HCT116 (cell line): ENCODE measurements around the gene DOCK2. TPM values are rescaled to one million over a fixed set of nuclear protein-coding genes. Genes with fewer than 3 reads are reported as not detected.

Source experiments
- ATAC-seq: fragments of 200-7000 bp; cut with Tn5 transposase; 2 replicates; pipeline ENCODE4 v1.9.1; 2020; ENCODE audit warnings: mild to moderate bottlenecking, moderate library complexity
- BruUV-seq: library from RNA; stranded (reverse); fragments of 400-500 nt; replicated peaks from 2 replicates; lab custom pipeline; 2021; lab: Mats Ljungman, UMichigan
- CTCF ChIA-PET: fragments of 300-600 bp; sonication (Branson Sonifier 250); formaldehyde crosslinking; loops from one replicate; lab custom pipeline; 2021; ENCODE audit warnings: antibody characterized with exemption; lab: Charles Lee
- POLR2A ChIA-PET: fragments of 300-600, 350-600 bp; sonication (Branson Sonifier 250); formaldehyde crosslinking; loops from one replicate; lab custom pipeline; 2021; ENCODE audit warnings: antibody characterized with exemption; lab: Charles Lee
- RAD21 ChIA-PET, 2 experiments: fragments of 300-600 bp; sonication (Branson Sonifier 250); formaldehyde crosslinking; loops; one replicate each; lab custom pipeline; 2023; ENCODE audit warnings: low total read pairs in 2 of 2; ENCODE audit not compliant: uncharacterized antibody in 2 of 2, unreplicated experiment in 2 of 2, low non-redundant PET in 1 of 2; lab: Charles Lee
- DNase-seq: peaks from one replicate; pipeline ENCODE4 v3.0.0-alpha.2; 2010; ENCODE audit warnings: low read depth, low spot score
- H2AFZ ChIP-seq: fragments of 200-600 bp; shearing (Covaris generic), sonication (generic); 2 replicates; pipeline ENCODE4 v1.6.1; 2017; ENCODE audit warnings: low read depth, mixed run types, mixed read lengths, antibody characterized with exemption, low read length; ENCODE audit not compliant: poor library complexity, severe bottlenecking
- H3K27ac ChIP-seq: 2 replicates; pipeline ENCODE4 v1.5.1; 2012; ENCODE audit warnings: low read depth, low read length
- H3K27me3 ChIP-seq: fragments of 200-600 bp; sonication (generic); 2 replicates; pipeline ENCODE4 v1.6.1; 2016; ENCODE audit warnings: mixed run types, low read length, mixed read lengths; ENCODE audit not compliant: insufficient read depth
- H3K36me3 ChIP-seq, 2 experiments: fragments of 200-500 bp in 1 of 2; fragments of 200-600 bp in 1 of 2; sonication (Bioruptor generic) in 1 of 2; sonication (generic) in 1 of 2; 2 replicates each; pipeline versions ENCODE4 v1.5.1 to v1.6.1; 2014 to 2016; ENCODE audit warnings: low read length in 2 of 2, inconsistent platforms in 1 of 2, mixed read lengths in 1 of 2, mixed run types in 1 of 2; ENCODE audit not compliant: insufficient read depth in 2 of 2, control insufficient read depth in 1 of 2
- H3K4me1 ChIP-seq, 2 experiments: fragments of 200-600 bp in 1 of 2; sonication (generic) in 1 of 2; 2 replicates each; pipeline versions ENCODE4 v1.5.1 to v1.6.1; 2012 to 2017; ENCODE audit warnings: low read length in 2 of 2, inconsistent platforms in 1 of 2, mild to moderate bottlenecking in 1 of 2, mixed read lengths in 1 of 2, mixed run types in 1 of 2, moderate library complexity in 1 of 2; ENCODE audit not compliant: insufficient read depth in 2 of 2, control insufficient read depth in 1 of 2
- H3K4me2 ChIP-seq: fragments of 200-600 bp; sonication (generic); 2 replicates; pipeline ENCODE4 v1.6.1; 2017; ENCODE audit warnings: mixed run types, low read length, mixed read lengths
- H3K4me3 ChIP-seq, 2 experiments: fragments of 200-600 bp in 1 of 2; sonication (generic) in 1 of 2; replicated peaks in 1 of 2; 2 replicates each; pipeline ENCODE4 v1.5.1; 2011 to 2016; ENCODE audit warnings: low read length in 2 of 2, control low read depth in 1 of 2, low read depth in 1 of 2, mild to moderate bottlenecking in 1 of 2, mixed read lengths in 1 of 2, mixed run types in 1 of 2
- H3K79me2 ChIP-seq: fragments of 200-600 bp; sonication (generic); 2 replicates; pipeline ENCODE4 v1.6.1; 2017; ENCODE audit warnings: mild to moderate bottlenecking, mixed run types, low read length, moderate library complexity, mixed read lengths; ENCODE audit not compliant: insufficient read depth
- H3K9ac ChIP-seq: fragments of 200-600 bp; sonication (generic); 2 replicates; pipeline ENCODE4 v1.6.1; 2016; ENCODE audit warnings: low read length, mixed read lengths
- H3K9me2 ChIP-seq: fragments of 200-600 bp; sonication (generic), shearing (Covaris generic); 2 replicates; pipeline ENCODE4 v1.6.1; 2017; ENCODE audit warnings: mixed run types, mild to moderate bottlenecking, moderate library complexity; ENCODE audit not compliant: insufficient read depth
- H3K9me3 ChIP-seq, 2 experiments: fragments of 200-500 bp in 1 of 2; fragments of 200-600 bp in 1 of 2; sonication (Bioruptor generic) in 1 of 2; sonication (generic) in 1 of 2; 2 replicates each; pipeline ENCODE4 v1.6.1; 2014 to 2017; ENCODE audit warnings: low read length in 2 of 2, mixed read lengths in 2 of 2, inconsistent platforms in 1 of 2, low read depth in 1 of 2, mild to moderate bottlenecking in 1 of 2, mixed run types in 1 of 2, moderate library complexity in 1 of 2; ENCODE audit not compliant: control insufficient read depth in 1 of 2, insufficient read depth in 1 of 2
- H4K20me1 ChIP-seq: fragments of 200-600 bp; sonication (generic), shearing (Covaris generic); 2 replicates; pipeline ENCODE4 v1.6.1; 2017; ENCODE audit warnings: mixed run types, mild to moderate bottlenecking, moderate library complexity; ENCODE audit not compliant: insufficient read depth
- ATF3 ChIP-seq: IDR thresholded peaks from 2 replicates; pipeline ENCODE4 v1.6.1; 2012
- CBX3 ChIP-seq: IDR thresholded peaks from 2 replicates; pipeline ENCODE4 v1.6.1; 2012; ENCODE audit warnings: low read depth
- CEBPB ChIP-seq: IDR thresholded peaks from 2 replicates; pipeline ENCODE4 v1.6.1; 2012; ENCODE audit warnings: low read depth
- CTCF ChIP-seq, 3 experiments: fragments of 200-600 bp in 1 of 3; sonication (generic) in 1 of 3; IDR thresholded peaks in 2 of 3; conservative IDR thresholded peaks in 1 of 3; 2 replicates each; pipeline ENCODE4 v1.5.1; 2012 to 2017; ENCODE audit warnings: low read depth in 2 of 3, low read length in 2 of 3, antibody characterized with exemption in 1 of 3, borderline replicate concordance in 1 of 3, control low read depth in 1 of 3, mild to moderate bottlenecking in 1 of 3, mixed read lengths in 1 of 3, mixed run types in 1 of 3, moderate library complexity in 1 of 3; ENCODE audit not compliant: insufficient read depth in 1 of 3
- ELF1 ChIP-seq: IDR thresholded peaks from 2 replicates; pipeline ENCODE4 v1.6.1; 2012; ENCODE audit warnings: low read depth, borderline replicate concordance
- EZH2 ChIP-seq: fragments of 200-600 bp; sonication (generic); IDR thresholded peaks from 2 replicates; pipeline ENCODE4 v1.6.1; 2017; ENCODE audit warnings: antibody characterized with exemption, mixed run types
- EZH2phosphoT487 ChIP-seq: fragments of 200-600 bp; IDR thresholded peaks from 2 replicates; pipeline ENCODE4 v1.6.1; 2018; ENCODE audit warnings: antibody characterized with exemption, borderline replicate concordance
- POLR2A ChIP-seq: IDR thresholded peaks from 2 replicates; pipeline ENCODE4 v1.7.0; 2011; ENCODE audit warnings: borderline replicate concordance; ENCODE audit not compliant: insufficient read depth, insufficient read length; ENCODE audit errors: extremely low read depth
- SP1 ChIP-seq: IDR thresholded peaks from 2 replicates; pipeline ENCODE4 v1.6.1; 2012; ENCODE audit warnings: low read depth
- SRF ChIP-seq: IDR thresholded peaks from 2 replicates; pipeline ENCODE4 v1.6.1; 2012; ENCODE audit warnings: low read depth
- TCF7L2 ChIP-seq: IDR thresholded peaks from 2 replicates; pipeline ENCODE4 v1.7.0; 2011; ENCODE audit warnings: borderline replicate concordance, inconsistent platforms; ENCODE audit not compliant: insufficient read depth, insufficient read length; ENCODE audit errors: extremely low read depth
- YY1 ChIP-seq: IDR thresholded peaks from 2 replicates; pipeline ENCODE4 v1.6.1; 2011; ENCODE audit warnings: low read length, low read depth, moderate library complexity, mild to moderate bottlenecking; ENCODE audit not compliant: insufficient replicate concordance; ENCODE audit errors: extremely low read depth
- ZFX ChIP-seq: fragments of 450-650 bp; IDR thresholded peaks from 2 replicates; pipeline ENCODE4 v1.6.1; 2017
- ZNF274 ChIP-seq: fragments of 200-500 bp; sonication (Bioruptor generic); IDR thresholded peaks from 2 replicates; pipeline ENCODE4 v1.6.1; 2014; ENCODE audit warnings: mild to moderate bottlenecking, low read depth, low read length, inconsistent platforms
- intact Hi-C: fragments of 100-400 bp; cut with micrococcal nuclease; formaldehyde crosslinking; loops from 2 replicates; pipeline ENCODE4 v1.10.0; 2022
- total RNA-seq: library from RNA; stranded (reverse); gene quantifications from one replicate; pipeline ENCODE4 v1.2.1, GENCODE V29; 2021; ENCODE audit not compliant: unreplicated experiment
- TF ChIP-seq, protein P1 (sequence below): IDR thresholded peaks from 2 replicates; pipeline ENCODE4 v1.6.1; 2011; ENCODE audit warnings: mild to moderate bottlenecking, low read length, moderate library complexity; ENCODE audit not compliant: insufficient replicate concordance; ENCODE audit errors: extremely low read depth

The DOCK2 gene
- total RNA-seq, 1 experiment from 2014 or later: 0.89 TPM

GRCh38 chr5:169607882-169608281, 29.2 kb upstream of the DOCK2 start:
- Histone ChIP-seq H3K9me2 (no peaks in the 10 kb centered on the region), H3K27me3 (peaks cover 16% of the 10 kb centered on the region), H3K4me3 (no peak overlapping the region), H3K36me3 (peaks cover 0 to 5% of the 10 kb centered on the region in 2 experiments; a peak in 1 of 4 replicates), H3K9me3 (no peaks in the 10 kb centered on the region), H3K4me1 (no peaks in the 10 kb centered on the region), H3K9ac (no peak overlapping the region), H2AFZ (no peak overlapping the region), H3K27ac (no peak overlapping the region), H3K79me2 (no peaks in the 10 kb centered on the region), H3K4me2 (no peak overlapping the region), H4K20me1 (no peaks in the 10 kb centered on the region)
- intact Hi-C loops: no loop called here
- CTCF ChIA-PET: no interaction called here
- no peak for TF ChIP-seq CEBPB
- no peak for TF ChIP-seq ZFX
- TF ChIP-seq ELF1: no peak
- no peak for TF ChIP-seq ZNF274
- TF ChIP-seq TCF7L2: no peak
- TF ChIP-seq ATF3: no peak
- no peak for TF ChIP-seq YY1
- no peak for TF ChIP-seq CBX3
- TF ChIP-seq SP1: no peak
- TF ChIP-seq EZH2phosphoT487: no peak
- TF ChIP-seq EZH2: no peak
- no peak for TF ChIP-seq CTCF (IDR thresholded peaks at IDR 0.05 in 2 of 3, conservative IDR thresholded peaks at IDR 0.05 in 1 of 3; ENCODE audit: borderline replicate concordance in 1 of 3, insufficient read depth in 1 of 3, low read depth in 2 of 3, low read length in 2 of 3)
- TF ChIP-seq SRF: no peak
- TF ChIP-seq, protein P1, sequence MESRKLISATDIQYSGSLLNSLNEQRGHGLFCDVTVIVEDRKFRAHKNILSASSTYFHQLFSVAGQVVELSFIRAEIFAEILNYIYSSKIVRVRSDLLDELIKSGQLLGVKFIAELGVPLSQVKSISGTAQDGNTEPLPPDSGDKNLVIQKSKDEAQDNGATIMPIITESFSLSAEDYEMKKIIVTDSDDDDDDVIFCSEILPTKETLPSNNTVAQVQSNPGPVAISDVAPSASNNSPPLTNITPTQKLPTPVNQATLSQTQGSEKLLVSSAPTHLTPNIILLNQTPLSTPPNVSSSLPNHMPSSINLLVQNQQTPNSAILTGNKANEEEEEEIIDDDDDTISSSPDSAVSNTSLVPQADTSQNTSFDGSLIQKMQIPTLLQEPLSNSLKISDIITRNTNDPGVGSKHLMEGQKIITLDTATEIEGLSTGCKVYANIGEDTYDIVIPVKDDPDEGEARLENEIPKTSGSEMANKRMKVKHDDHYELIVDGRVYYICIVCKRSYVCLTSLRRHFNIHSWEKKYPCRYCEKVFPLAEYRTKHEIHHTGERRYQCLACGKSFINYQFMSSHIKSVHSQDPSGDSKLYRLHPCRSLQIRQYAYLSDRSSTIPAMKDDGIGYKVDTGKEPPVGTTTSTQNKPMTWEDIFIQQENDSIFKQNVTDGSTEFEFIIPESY: no peak
- TF ChIP-seq POLR2A: no peak
- DNase-seq (no peak), ATAC-seq (no peak)
- RAD21 ChIA-PET: no interaction called here
- no TSS peak for BruUV-seq
- POLR2A ChIA-PET: no interaction called here
